ENCODE data around the gene IMPDH2. TPM values are rescaled to one million over a fixed set of nuclear protein-coding genes. Genes with fewer than 3 reads are reported as not detected.
A peak's percentile ranks its signal among the peaks of the same experiment; 100 is the strongest.

IMPDH2 gene
- total and polyA plus RNA-seq, 2 of the 4 experiments (the other 2 are of a cell fraction), result 190 to 296 TPM

DNA sequence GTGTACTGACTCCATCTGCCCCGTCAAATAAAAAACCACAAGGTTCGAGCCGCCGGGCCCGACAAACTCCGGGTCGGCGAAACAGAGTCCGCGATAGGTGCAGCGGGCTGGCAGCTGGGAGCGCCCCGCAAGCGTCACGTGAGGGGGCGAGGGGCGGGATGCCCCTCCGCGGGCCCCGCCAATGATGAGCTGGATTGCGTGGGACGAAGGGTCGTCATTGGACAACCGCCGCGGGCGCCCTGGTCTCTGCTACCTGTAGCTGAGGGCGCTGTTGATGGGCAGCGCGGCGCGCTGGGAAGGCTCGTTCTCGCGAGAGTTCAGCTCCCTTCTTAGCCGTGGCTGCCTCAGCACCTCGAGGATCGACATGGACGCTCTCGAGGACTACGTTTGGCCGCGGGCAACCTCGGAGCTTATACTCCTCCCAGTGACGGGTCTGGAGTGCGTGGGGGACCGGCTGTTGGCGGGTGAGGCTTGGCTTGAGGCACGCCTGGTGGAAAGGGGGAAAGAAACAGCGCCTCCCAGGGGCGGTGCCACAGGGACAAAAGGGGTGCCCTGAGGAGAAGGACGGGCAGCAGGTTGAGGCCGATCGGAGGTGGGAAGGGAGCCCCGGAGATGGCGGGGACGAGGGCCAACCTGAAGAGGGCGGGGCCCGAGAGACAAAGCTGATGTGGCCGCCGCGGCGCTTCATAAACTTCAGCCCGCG, 22.0 kb downstream of the IMPDH2 start, which contains the start of gene WDR6 (continued):
- peak; percentile 4; the same call in 1 of the 2 replicates for TF ChIP-seq RAD21 (IDR thresholded peaks at IDR 0.05; ENCODE audit: low read length)
- peak; percentile 97 for TF ChIP-seq BHLHE40 (IDR thresholded peaks at IDR 0.05; ENCODE audit: low read depth, low read length)
- TF ChIP-seq RCOR1 (IDR thresholded peaks at IDR 0.05; ENCODE audit: insufficient replicate concordance, low read length), result no peak

DNA sequence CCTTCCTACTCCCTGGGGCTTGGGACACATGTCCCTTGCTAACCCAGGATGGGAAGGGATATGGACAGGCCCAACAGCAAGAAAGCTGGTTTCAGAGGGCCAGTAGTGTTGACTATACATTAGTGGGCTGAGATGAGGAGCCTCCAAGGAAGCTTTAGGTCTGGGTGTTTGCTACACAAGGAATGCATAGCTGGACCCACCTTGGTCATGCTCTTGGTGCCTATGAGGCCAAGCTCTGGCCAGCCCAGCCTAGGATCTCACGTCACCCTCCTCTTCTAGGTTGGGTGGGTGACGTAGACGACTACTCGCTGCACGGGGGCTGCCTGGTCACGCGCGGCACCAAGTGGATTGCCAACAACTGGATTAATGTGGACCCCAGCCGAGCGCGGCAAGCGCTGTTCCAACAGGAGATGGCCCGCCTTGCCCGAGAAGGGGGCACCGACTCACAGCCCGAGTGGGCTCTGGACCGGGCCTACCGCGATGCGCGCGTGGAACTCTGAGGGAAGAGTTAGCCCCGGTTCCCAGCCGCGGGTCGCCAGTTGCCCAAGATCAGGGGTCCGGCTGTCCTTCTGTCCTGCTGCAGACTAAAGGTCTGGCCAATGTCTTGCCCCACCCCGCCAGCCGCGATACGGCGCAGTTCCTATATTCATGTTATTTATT, 22.7 kb downstream of the IMPDH2 start:
- Histone ChIP-seq H3K79me1 (ENCODE audit: low read depth in 1 of 2, low read length in 2 of 2) (peaks cover 0 to 44% of the 10 kb centered on the region in 2 experiments; a peak in 2 of 4 replicates), H3K4me2 (ENCODE audit: low read depth, low read length) (peak overlapping the region; percentile 71), H2AK5ac (ENCODE audit: low read depth, low read length) (peak overlapping the region; percentile 87), H2AK9ac (replicated peaks; ENCODE audit: low read depth, low read length, poor library complexity) (peak overlapping the region; percentile 99), H3K4ac (ENCODE audit: low read depth, low read length) (peak overlapping the region; percentile 88), H2BK120ac (ENCODE audit: low read depth, low read length) (no peak overlapping the region), H3K14ac (replicated peaks; ENCODE audit: low read depth, low read length) (peak overlapping the region; percentile 88), H2AFZ (replicated peaks; ENCODE audit: low read length, poor library complexity) (peak overlapping the region; percentile 95), H4K20me1 (ENCODE audit: insufficient read depth, low read length) (peaks cover 22% of the 10 kb centered on the region), H3K27me3 (ENCODE audit: control insufficient read depth, insufficient read depth, low read length) (no peaks in the 10 kb centered on the region), H3K9me3 (ENCODE audit: control insufficient read depth, insufficient read depth, low read length) (no peaks in the 10 kb centered on the region), H2BK15ac (ENCODE audit: low read depth, low read length) (no peak overlapping the region; the same call in 2 of the 3 replicates), H3K4me3 (ENCODE audit: insufficient read depth, low read depth, low read length) (peak overlapping the region; percentile 87), H3K9ac (ENCODE audit: low read depth, low read length) (peak overlapping the region; percentile 84), H3K27ac (ENCODE audit: insufficient read depth, low read length) (peak overlapping the region; percentile 79), H3K56ac (ENCODE audit: extremely low read depth, insufficient read depth, low read length) (peak overlapping the region; percentile 53), H3K18ac (ENCODE audit: low read depth, low read length) (peak overlapping the region; percentile 14; the same call in 1 of the 2 replicates), H3K4me1 (ENCODE audit: control insufficient read depth, insufficient read depth, low read length) (peaks cover 11% of the 10 kb centered on the region), H3K9me1 (ENCODE audit: insufficient read depth, low read length) (peaks cover 23% of the 10 kb centered on the region), H4K5ac (ENCODE audit: low read depth, low read length) (peak overlapping the region; percentile 53), H2BK20ac (ENCODE audit: low read depth, low read length) (no peak overlapping the region), H4K91ac (ENCODE audit: insufficient read depth, low read depth, low read length) (peak overlapping the region; percentile 58), H3K36me3 (ENCODE audit: control insufficient read depth, insufficient read depth, low read length) (peaks cover 4% of the 10 kb centered on the region), H2BK5ac (ENCODE audit: low read depth, low read length, poor library complexity, severe bottlenecking) (peak overlapping the region; percentile 37), H4K8ac (ENCODE audit: low read depth in 2 of 2, low read length in 2 of 2) (peak overlapping the region; percentile 83 to 98), H3K23ac (ENCODE audit: low read depth, low read length) (peak overlapping the region; percentile 91)
- 3% methylated on average over 9 of the region's 32 CpGs; no CpG with 5 or more reads in 1 of the 2 experiments for WGBS, 2 experiments (ENCODE audit: extremely low coverage in 2 of 2, insufficient read length in 1 of 2)
- DNase-seq, result peak; percentile 63
- TF ChIP-seq MAZ (IDR thresholded peaks at IDR 0.05; ENCODE audit: borderline replicate concordance, low read depth, low read length) (peak; percentile 40; the same call in 1 of the 2 replicates), POLR2A (IDR thresholded peaks at IDR 0.05; ENCODE audit: low read depth, low read length) (no peak), BHLHE40 (IDR thresholded peaks at IDR 0.05; ENCODE audit: low read depth, low read length) (peak; percentile 68), CHD1 (IDR thresholded peaks at IDR 0.05; ENCODE audit: low read depth, low read length) (no peak)
- TF ChIP-seq, protein P1, sequence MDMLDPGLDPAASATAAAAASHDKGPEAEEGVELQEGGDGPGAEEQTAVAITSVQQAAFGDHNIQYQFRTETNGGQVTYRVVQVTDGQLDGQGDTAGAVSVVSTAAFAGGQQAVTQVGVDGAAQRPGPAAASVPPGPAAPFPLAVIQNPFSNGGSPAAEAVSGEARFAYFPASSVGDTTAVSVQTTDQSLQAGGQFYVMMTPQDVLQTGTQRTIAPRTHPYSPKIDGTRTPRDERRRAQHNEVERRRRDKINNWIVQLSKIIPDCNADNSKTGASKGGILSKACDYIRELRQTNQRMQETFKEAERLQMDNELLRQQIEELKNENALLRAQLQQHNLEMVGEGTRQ (IDR thresholded peaks at IDR 0.05; ENCODE audit: low read depth, low read length), result no peak
- ChIA-PET CTCF (interaction anchor here (0.6 to 1.5 kb wide), 5 partner anchors 16 to 87 kb away, joined by 3 to 10 read pairs (median 5); partner anchors contain the start of genes NDUFAF3 and QRICH1), POLR2A (ENCODE audit: unreplicated experiment) (interaction anchor here (0.6 to 2.5 kb wide), 7 partner anchors 8 to 114 kb away, joined by 3 to 13 read pairs (median 3); partner anchors contain the start of genes DALRD3, IMPDH2, P4HTM and USP19)
- no TSS peak for BruUV-seq (replicated peaks)
- ATAC-seq (ENCODE audit: low read depth), result peak; percentile 0
- in situ Hi-C loops (cut with MboI; ENCODE audit: low sequenced_read_pairs) (no loop called here), dilution Hi-C loops (cut with HindIII; ENCODE audit: low sequenced_read_pairs, unreplicated experiment) (no loop called here), intact Hi-C loops (cut with micrococcal nuclease) (loop anchor here (2.0 kb wide), 1 partner anchor 18 kb away; no protein-coding TSS in a partner anchor)

Data from IMR-90 (cell line).